ENCODE results near the gene AVEN.

DNA sequence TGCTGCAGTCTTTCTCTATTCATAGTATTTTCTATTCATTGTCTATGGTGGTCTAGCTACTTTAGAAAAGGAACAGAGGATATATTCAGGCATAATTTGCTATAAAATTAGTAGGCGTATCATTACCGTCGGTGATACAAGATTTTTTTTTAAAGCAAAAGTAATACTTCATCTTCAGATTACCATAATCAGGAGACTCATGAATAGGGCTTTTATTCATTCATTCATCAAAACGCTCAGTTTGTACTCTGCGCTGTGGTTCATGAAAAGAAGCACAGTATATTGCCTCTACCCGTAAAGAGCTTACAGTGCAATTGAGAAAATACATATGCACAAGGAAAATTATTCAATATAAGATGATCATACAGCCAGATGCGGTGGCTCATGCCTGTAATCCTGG, 207.4 kb downstream of the AVEN start:
- no peak for TF ChIP-seq CTCF (conservative IDR thresholded peaks at IDR 0.05; ENCODE audit: low read length)
- no peak for TF ChIP-seq EZH2phosphoT487 (IDR thresholded peaks at IDR 0.05; ENCODE audit: borderline replicate concordance)
